OCI-LY7 (cell line): ENCODE results near the gene ZNF574. TPM values are rescaled to one million over a fixed set of nuclear protein-coding genes. Genes with fewer than 3 reads are reported as not detected.

ENCODE experiments used
- Bru-seq: library from RNA; stranded (reverse); fragments of 400-500 nt; gene quantifications from one replicate; lab custom pipeline; 2021; lab: Mats Ljungman, UMichigan
- BruChase-seq, 2 experiments: library from RNA; stranded (reverse); fragments of 400-500 nt; gene quantifications; one replicate each; lab custom pipeline; 2021; lab: Mats Ljungman, UMichigan
- BruUV-seq: library from RNA; stranded (reverse); fragments of 400-500 nt; replicated peaks from 2 replicates; lab custom pipeline; 2021; lab: Mats Ljungman, UMichigan
- CTCF ChIA-PET: fragments of 300-600 bp; sonication (Branson Sonifier 250); formaldehyde crosslinking; loops from one replicate; lab custom pipeline; 2022; ENCODE audit warnings: antibody characterized with exemption; ENCODE audit not compliant: unreplicated experiment; lab: Charles Lee
- POLR2A ChIA-PET: fragments of 300-600 bp; sonication (Branson Sonifier 250); formaldehyde crosslinking; loops from one replicate; lab custom pipeline; 2022; ENCODE audit warnings: antibody characterized with exemption; lab: Charles Lee
- DNase-seq: peaks from one replicate; pipeline ENCODE4 v3.0.0-alpha.2; 2015; ENCODE audit warnings: low spot score
- H2AFZ ChIP-seq: fragments of 200-600 bp; sonication (generic), shearing (Covaris generic); 2 replicates; pipeline ENCODE4 v1.6.1; 2014; ENCODE audit warnings: mild to moderate bottlenecking, antibody characterized with exemption, low read length, moderate library complexity
- H3K27ac ChIP-seq: fragments of 200-600 bp; sonication (generic); 2 replicates; pipeline ENCODE4 v1.5.1; 2014; ENCODE audit warnings: mixed run types, low read depth, mild to moderate bottlenecking, moderate library complexity, low read length, inconsistent platforms; ENCODE audit not compliant: poor library complexity, severe bottlenecking
- H3K36me3 ChIP-seq: fragments of 200-600 bp; sonication (generic); 2 replicates; pipeline ENCODE4 v1.6.1; 2014; ENCODE audit warnings: mild to moderate bottlenecking, antibody characterized with exemption, low read length, moderate library complexity, mixed read lengths; ENCODE audit not compliant: insufficient read depth
- H3K4me1 ChIP-seq: fragments of 200-600 bp; sonication (generic); 2 replicates; pipeline ENCODE4 v1.5.1; 2014; ENCODE audit warnings: mild to moderate bottlenecking, low read length; ENCODE audit not compliant: insufficient read depth, poor library complexity, severe bottlenecking
- H3K4me2 ChIP-seq: fragments of 200-600 bp; sonication (generic); 2 replicates; pipeline ENCODE4 v1.6.1; 2014; ENCODE audit warnings: mild to moderate bottlenecking, low read length
- H3K4me3 ChIP-seq: fragments of 200-600 bp; sonication (generic); 2 replicates; pipeline ENCODE4 v1.5.1; 2014; ENCODE audit warnings: mild to moderate bottlenecking, low read depth, low read length; ENCODE audit not compliant: poor library complexity, severe bottlenecking
- H3K79me2 ChIP-seq: fragments of 200-600 bp; sonication (generic); 2 replicates; pipeline ENCODE4 v1.6.1; 2016; ENCODE audit warnings: low read depth, mild to moderate bottlenecking, low read length, moderate library complexity, mixed read lengths; ENCODE audit not compliant: insufficient read depth
- H3K9me2 ChIP-seq: fragments of 200-600 bp; sonication (generic); 2 replicates; pipeline ENCODE4 v1.6.1; 2016; ENCODE audit warnings: mild to moderate bottlenecking, low read length, mixed read lengths; ENCODE audit not compliant: insufficient read depth
- H3K9me3 ChIP-seq: fragments of 200-600 bp; sonication (generic); 2 replicates; pipeline ENCODE4 v1.6.1; 2014; ENCODE audit warnings: mild to moderate bottlenecking, mixed run types, low read length, mixed read lengths
- H4K20me1 ChIP-seq: fragments of 200-600 bp; sonication (generic); 2 replicates; pipeline ENCODE4 v1.6.1; 2014; ENCODE audit warnings: mild to moderate bottlenecking, antibody characterized with exemption, low read length, moderate library complexity, mixed read lengths; ENCODE audit not compliant: insufficient read depth
- EZH2phosphoT487 ChIP-seq: fragments of 200-600 bp; sonication (generic); IDR thresholded peaks from 2 replicates; pipeline ENCODE4 v1.6.1; 2018; ENCODE audit warnings: low read depth, borderline replicate concordance, mild to moderate bottlenecking, mixed run types, antibody characterized with exemption, low read length, moderate library complexity, mixed read lengths
- intact Hi-C: fragments of 100-400 bp; cut with micrococcal nuclease; formaldehyde crosslinking; loops from one replicate; pipeline ENCODE4 v1.10.0; 2022; ENCODE audit not compliant: unreplicated experiment
- long read RNA-seq: library from polyadenylated mRNA; stranded (forward); transcript quantifications from one replicate; pipeline ENCODE4 v2.0.0, GENCODE V29; 2022
- total RNA-seq, 2 experiments: library from RNA; depleted of rRNA in 1 of 2; stranded (reverse); fragments of >200 nt in 1 of 2; shearing (Covaris generic) in 1 of 2; gene quantifications; 2 replicates each; pipeline ENCODE4 v1.2.3, GENCODE V29; 2014 to 2022
- TF ChIP-seq, protein P1 (sequence below): fragments of 200-600 bp; sonication (generic); conservative IDR thresholded peaks from 2 replicates; pipeline ENCODE4 v1.5.1; 2014; ENCODE audit warnings: mild to moderate bottlenecking, antibody characterized with exemption, low read length, moderate library complexity, mixed read lengths

The ZNF574 gene, protein sequence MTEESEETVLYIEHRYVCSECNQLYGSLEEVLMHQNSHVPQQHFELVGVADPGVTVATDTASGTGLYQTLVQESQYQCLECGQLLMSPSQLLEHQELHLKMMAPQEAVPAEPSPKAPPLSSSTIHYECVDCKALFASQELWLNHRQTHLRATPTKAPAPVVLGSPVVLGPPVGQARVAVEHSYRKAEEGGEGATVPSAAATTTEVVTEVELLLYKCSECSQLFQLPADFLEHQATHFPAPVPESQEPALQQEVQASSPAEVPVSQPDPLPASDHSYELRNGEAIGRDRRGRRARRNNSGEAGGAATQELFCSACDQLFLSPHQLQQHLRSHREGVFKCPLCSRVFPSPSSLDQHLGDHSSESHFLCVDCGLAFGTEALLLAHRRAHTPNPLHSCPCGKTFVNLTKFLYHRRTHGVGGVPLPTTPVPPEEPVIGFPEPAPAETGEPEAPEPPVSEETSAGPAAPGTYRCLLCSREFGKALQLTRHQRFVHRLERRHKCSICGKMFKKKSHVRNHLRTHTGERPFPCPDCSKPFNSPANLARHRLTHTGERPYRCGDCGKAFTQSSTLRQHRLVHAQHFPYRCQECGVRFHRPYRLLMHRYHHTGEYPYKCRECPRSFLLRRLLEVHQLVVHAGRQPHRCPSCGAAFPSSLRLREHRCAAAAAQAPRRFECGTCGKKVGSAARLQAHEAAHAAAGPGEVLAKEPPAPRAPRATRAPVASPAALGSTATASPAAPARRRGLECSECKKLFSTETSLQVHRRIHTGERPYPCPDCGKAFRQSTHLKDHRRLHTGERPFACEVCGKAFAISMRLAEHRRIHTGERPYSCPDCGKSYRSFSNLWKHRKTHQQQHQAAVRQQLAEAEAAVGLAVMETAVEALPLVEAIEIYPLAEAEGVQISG
- 18.5 and 29.3 TPM in 2 replicates for total RNA-seq (2014; rRNA removed; shearing (Covaris generic))
- total RNA-seq (2022), result 14.5 and 16.6 TPM in 2 replicates
- Bru-seq, nascent RNA, result percentile 44 among the genes with signal in this experiment
- BruChase-seq, experiment 1, labeled RNA remaining after a 6-hour chase, result percentile 44 among the genes with signal in this experiment
- BruChase-seq, experiment 2, labeled RNA remaining after a 2-hour chase, result percentile 51 among the genes with signal in this experiment
- long read RNA-seq, transcript ZNF574-202 (2 exons, 2,940 nt), result major isoform, 64 of 73 reads
- long read RNA-seq, partial matches to known transcripts, result 4 of 73 reads
- long read RNA-seq, other reads (novel, unspliced or antisense), result 5 of 73 reads

DNA sequence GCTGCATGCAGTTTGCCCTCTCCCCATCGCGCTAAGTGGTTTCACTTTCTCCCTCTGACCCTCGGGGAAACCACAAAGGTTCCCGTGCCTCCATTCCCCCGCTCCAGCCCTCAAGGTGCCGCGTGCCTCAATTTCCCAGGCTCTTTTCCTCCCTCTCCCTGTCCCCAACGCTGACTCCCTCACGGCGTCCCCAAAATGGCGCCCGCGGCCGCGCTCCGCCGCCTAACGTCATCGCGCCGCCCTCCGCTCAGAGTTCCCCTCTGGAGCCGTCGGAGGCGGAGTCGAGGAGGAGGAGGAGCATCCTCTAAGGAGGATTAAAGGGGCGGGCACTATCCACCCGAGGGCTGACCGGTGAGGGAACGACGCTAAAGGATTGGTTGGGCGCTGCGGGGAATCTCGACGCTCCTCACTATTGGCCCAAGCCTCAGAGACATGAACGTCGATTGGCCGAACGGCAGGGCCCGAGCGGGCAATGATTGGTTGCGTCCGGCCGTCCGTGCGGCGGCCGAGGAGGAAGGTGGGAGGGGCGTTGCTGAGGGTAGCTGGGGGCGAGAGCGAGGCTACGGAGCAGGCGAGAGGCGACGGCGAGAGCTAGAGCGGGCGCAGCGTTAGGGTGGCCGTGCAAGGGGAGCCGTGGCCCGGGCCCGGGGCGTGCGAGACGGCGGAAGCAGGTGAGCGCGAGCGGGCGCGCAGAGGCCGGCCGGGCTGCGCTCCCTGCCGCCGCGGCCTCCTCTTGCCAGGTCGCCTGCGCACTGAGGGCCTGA lies at the start of gene ZNF574:
Gene ZNF574, plus strand, starts transcription at position 551 of the 764 bp plus-strand sequence. CDS start 2,441 bp downstream, outside the sequence.
- Histone ChIP-seq H3K27ac (peak within 1 kb of the TSS; percentile 77), H3K4me3 (peak within 1 kb of the TSS; percentile 99), H2AFZ (peak within 1 kb of the TSS; percentile 49; the same call in 1 of the 2 replicates), H3K79me2 (peaks cover 30% of the 10 kb centered on the region), H3K36me3 (peaks cover 30% of the 10 kb centered on the region), H3K4me1 (peaks cover 20% of the 10 kb centered on the region), H3K9me3 (no peaks in the 10 kb centered on the region), H3K9me2 (no peaks in the 10 kb centered on the region), H4K20me1 (peaks cover 16% of the 10 kb centered on the region), H3K4me2 (peak within 1 kb of the TSS; percentile 92)
- CTCF ChIA-PET, result interaction anchor here (0.9 kb wide), 1 partner anchor 29 kb away, joined by 3 read pairs; no protein-coding TSS in a partner anchor
- no TSS peak for BruUV-seq
- TF ChIP-seq EZH2phosphoT487, result no peak
- TF ChIP-seq, protein P1, sequence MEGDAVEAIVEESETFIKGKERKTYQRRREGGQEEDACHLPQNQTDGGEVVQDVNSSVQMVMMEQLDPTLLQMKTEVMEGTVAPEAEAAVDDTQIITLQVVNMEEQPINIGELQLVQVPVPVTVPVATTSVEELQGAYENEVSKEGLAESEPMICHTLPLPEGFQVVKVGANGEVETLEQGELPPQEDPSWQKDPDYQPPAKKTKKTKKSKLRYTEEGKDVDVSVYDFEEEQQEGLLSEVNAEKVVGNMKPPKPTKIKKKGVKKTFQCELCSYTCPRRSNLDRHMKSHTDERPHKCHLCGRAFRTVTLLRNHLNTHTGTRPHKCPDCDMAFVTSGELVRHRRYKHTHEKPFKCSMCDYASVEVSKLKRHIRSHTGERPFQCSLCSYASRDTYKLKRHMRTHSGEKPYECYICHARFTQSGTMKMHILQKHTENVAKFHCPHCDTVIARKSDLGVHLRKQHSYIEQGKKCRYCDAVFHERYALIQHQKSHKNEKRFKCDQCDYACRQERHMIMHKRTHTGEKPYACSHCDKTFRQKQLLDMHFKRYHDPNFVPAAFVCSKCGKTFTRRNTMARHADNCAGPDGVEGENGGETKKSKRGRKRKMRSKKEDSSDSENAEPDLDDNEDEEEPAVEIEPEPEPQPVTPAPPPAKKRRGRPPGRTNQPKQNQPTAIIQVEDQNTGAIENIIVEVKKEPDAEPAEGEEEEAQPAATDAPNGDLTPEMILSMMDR, result no peak
- intact Hi-C loops, result no loop called here
- DNase-seq, result peak; percentile 100
- POLR2A ChIA-PET, result interaction anchor here (0.6 kb wide), 1 partner anchor 75 kb away, joined by 4 read pairs; no protein-coding TSS in a partner anchor

DNA sequence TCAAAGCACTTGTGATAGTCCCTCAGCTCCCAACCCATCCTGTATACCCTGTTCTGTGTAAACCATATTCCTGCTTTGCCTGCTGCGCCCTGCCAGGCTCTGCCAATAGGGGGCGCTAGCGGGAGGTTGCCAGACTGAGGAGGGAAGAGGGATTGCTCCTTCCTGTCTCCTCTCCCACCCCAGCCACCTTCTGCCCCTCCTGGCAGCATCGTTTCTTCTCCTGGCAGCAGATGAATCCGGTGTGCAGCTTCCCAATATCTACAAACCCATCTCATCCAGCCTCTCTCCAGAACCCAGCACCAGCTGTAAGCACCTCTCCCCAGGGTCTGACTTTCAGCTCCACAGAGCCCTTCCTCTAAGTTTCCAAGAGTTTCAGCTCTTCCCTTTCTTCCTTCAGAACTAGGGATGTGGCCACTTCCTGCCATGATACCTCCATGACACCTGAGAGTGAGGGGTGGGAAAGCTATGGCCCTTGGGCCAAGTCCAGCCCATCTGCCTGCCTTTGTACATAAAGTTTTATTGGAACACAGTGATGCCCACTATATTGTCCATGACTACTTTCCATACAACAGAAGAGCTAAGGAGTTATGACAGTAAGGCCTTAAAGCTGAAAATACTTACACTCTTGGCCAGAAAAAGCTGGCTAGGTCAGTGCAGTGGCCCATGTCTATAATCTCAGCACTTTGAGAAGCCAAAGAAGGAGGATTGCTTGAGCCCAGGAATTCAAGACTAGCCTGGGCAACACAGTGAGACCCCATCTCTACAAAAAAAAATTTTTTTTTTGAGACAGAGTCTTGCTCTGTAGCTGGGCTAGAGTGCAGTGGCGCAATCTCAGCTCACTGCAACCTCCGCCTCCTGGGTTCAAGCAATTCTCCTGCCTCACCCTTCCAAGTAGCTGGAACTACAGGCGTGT lies 47.4 kb upstream of the ZNF574 start:
- Histone ChIP-seq H3K36me3 (no peaks in the 10 kb centered on the region), H3K9me3 (no peaks in the 10 kb centered on the region), H3K27ac (no peak overlapping the region), H3K79me2 (no peaks in the 10 kb centered on the region), H3K4me1 (no peaks in the 10 kb centered on the region), H3K9me2 (no peaks in the 10 kb centered on the region), H3K4me2 (no peak overlapping the region), H2AFZ (no peak overlapping the region), H4K20me1 (no peaks in the 10 kb centered on the region), H3K4me3 (no peak overlapping the region)
- POLR2A ChIA-PET, result interaction anchor here (0.9 kb wide), 1 partner anchor 21 kb away, joined by 3 read pairs; no protein-coding TSS in a partner anchor
- DNase-seq, result peak; percentile 27
- BruUV-seq, result no TSS peak
- TF ChIP-seq, protein P1, result peak; percentile 94
- no peak for TF ChIP-seq EZH2phosphoT487
- CTCF ChIA-PET, result no interaction called here
- intact Hi-C loops, result no loop called here
